Stimulated activated CD4-positive, alpha-beta T cell treated with anti-CD3 and anti-CD28 coated beads, Interleukin-4, amount 100 ng/mL, for 1 hour (primary cell): Measurements from ENCODE around the gene SKAP2.

Source experiments
- DNase-seq: peaks from one replicate; pipeline ENCODE4 v3.0.0-alpha.2; 2020

SKAP2 gene, protein sequence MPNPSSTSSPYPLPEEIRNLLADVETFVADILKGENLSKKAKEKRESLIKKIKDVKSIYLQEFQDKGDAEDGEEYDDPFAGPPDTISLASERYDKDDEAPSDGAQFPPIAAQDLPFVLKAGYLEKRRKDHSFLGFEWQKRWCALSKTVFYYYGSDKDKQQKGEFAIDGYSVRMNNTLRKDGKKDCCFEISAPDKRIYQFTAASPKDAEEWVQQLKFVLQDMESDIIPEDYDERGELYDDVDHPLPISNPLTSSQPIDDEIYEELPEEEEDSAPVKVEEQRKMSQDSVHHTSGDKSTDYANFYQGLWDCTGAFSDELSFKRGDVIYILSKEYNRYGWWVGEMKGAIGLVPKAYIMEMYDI

DNA sequence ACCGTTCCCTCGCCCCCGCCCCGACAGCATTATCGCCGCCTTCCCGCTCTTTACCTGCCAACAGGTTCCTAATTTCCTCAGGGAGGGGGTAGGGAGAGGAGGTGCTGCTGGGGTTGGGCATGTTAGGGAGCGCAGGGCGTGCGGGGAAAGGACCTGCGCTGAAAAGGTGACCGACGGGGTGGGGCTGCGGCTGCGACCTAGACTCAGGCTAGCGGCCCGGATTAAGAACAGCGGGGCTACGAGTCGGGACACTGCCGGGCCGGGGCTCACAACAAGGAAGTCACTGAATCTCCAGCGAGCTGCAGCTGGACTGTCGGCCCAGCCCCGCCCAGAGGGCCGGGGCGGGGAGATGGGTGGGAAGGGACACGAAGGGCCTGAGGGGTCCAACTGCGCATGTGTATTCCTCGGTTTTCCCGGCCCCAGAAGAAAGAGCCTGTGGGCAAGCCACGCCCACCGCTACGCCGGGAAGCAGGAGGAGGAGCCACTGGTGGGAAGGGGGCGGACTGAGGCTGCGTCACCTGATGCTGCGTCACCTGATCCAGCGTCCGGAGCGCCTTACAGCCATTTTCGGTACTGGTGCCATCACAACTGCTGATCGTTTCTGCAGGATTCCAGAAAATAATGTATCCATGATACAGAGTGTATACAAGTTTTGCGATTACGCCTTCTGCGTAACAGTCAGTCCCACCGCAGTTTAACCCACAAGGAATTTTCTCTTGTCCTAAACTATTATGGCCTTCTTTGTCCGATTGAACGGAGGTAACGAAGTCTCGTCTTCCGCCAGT, at the start of gene SKAP2:
SKAP2 (minus strand) TSS at position 282 of the 785 bp plus-strand sequence; CDS start at position 121, 161 bp downstream.
- DNase-seq: peak; percentile 77

DNA sequence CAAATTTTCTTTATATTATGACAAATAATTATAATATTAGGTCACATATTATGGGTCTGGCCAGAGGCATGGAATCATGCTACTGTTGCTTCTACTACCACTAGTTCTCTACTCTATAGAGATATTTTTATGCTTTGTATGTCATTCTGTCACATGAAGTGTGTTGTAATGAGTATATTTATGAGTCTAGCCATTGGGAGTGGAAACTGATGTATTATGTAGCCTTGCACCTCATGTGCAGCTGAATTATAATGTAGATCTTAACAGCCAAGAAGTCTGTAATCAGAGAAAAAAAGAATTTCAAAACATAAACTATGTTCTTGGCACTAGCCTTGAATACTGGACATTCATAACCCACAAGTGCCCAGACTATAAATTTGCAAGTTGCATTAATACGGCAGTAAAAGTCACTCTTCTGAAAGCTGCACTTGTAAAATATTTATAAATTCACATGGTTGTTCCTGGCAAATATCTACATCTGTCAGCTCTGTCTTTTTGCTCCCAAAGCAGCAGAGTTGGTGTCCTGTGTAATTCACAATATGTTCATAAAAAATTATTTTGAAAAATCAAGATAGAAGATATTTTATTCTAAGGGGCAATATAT, 48.6 kb upstream of the SKAP2 start:
- DNase-seq: no peak

DNA sequence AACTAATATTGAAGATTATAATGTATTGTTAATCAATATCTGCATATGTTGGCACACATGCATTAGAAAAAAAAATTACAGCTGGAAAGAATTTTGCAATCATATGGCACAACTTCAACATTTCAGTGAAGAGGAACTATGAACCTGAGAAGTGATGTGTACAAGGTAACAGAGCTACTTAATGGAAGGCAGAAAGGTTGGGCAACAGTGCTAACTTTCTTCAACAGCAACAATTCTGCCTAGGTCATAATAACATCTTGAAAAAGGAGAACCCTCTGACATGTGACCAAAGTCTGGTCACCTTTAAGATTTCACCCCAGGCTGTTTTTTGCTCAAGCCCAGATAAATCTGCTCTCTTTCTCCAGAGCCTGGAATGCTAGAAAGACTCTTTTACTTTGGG, 47.9 kb upstream of the SKAP2 start:
- DNase-seq: no peak

DNA sequence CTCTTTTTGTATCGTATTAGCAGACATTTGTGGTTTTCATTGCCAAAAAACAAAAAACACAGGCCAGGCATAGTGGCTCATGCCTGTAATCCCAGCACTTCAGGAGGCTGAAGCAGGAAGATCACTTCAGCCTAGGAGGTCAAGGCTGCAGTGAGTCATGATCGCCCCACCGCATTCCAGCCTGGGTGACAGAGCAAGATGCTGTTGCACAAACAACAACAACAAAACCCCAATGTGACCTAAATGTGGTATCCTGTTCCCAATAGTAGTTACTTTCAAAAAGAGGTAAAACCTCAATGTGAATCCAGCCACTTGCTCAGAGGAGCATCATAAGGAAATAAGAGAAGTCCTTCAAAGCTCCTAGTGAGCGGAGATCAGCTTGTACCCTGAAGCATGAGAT, 45.8 kb upstream of the SKAP2 start:
- no peak for DNase-seq

DNA sequence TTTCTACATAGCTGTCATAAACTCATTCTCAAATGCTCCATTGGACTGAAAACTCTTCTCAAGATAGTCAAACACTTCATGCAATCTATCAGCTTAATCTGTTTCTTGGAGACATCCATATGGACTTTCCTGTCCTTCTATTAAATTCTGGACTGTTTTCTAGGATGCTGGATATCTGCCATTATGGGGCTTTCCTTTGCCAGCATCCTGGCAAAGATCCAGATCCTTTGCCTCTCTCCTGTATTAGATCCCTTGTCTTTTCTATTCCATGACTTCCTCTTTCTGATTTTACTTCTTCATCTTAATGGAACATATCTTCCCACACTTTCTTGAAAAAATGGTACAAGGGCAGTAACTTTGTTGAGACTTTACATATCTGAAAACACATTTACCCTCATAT, 35.9 kb upstream of the SKAP2 start:
- no peak for DNase-seq

DNA sequence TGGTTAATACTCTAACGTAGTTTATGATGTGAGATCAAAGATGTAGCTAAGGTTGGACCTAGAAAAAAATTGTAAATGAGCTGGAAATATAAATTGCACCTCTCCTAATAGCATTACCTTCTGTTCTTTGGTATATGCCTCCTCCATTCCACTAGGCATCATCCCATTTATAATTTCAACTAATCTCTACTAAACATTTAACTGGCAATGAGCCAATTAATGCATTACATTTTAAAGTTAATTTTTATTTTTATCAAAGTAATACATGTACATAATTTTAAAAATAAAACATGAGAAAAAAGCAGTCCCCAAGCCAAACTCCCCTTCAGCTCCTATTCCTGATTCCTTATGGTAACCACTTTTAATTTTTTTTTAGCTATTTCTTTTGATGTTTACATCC, 35.1 kb upstream of the SKAP2 start:
- DNase-seq: no peak

DNA sequence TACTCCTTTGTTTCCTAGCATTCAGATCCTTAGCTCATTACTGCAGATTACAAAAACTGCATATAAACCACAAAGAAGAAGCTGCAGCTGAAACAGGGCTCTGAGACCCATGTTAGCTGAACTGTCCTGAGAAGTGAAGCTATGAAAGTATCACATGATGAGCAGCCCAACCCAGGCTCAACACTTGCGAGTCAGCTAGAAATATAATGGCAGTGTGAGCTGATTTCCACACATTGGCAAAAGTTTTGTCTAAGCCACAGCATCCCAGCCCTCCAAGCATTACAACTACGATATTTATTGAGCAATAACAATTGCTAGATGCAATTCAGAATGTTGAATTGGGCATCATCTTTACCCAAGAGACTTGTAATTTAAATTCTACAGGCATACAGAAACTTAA, 34.5 kb upstream of the SKAP2 start:
- DNase-seq: no peak

DNA sequence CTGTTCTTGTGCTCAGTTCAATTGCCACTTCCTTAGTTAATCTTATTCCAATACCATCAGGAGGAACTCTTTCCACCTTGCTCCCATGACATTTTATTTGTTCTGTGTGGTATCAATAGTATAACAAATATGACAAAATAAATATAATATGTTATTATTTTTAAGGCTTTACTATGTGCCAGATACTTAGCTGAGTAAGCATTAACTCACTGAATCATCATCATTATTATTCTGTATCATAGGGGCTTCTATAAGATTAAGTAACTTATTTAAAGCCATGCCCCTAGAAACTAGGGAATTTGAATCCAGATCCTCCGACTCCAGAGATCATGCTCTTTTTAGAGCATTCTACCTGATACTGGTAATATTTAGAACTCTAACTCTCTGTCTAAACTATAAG, 33.5 kb upstream of the SKAP2 start:
- DNase-seq: no peak

DNA sequence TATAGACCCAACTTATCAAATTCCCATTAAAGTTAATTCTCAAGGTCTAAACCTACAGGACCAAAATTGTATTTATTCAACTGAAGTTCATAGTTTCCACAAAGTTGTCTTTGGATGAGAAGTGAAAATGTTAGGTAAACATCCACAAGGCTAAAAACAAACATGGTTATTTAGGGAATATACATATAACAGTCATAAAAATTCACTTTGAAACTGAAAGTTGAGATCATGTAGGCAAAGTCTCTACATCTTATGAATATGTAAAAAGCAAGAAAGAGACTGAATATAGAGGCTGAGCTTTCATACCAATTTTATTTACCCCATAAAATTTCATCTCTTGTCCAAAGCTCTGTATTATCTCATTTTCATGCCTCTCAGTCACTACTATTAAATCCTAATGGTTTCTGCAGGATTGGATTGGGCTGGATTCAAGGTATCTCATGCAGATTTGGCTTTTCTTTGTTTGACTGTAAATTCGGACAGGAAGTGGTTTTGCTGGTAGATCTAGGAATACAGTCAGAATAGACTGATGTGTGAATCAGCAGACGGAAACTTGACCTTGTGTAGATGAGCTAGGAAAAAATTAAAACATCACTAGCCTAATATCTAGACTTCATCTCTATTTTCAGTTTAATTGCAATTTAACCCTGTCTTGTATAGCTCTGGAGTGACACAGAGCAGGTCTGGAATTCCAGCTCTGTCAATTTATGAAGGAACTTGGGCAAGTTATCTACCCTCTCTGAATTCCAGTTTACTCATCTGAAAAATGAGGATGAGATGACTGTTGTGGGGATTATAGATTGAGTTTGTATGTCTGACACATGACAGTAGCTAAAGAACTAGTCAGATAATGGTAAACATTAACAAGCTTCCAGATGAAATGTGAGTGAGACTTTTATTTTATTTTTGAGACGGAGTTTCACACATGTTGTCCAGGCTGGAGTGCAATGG, 27.3 kb upstream of the SKAP2 start:
- DNase-seq: no peak

DNA sequence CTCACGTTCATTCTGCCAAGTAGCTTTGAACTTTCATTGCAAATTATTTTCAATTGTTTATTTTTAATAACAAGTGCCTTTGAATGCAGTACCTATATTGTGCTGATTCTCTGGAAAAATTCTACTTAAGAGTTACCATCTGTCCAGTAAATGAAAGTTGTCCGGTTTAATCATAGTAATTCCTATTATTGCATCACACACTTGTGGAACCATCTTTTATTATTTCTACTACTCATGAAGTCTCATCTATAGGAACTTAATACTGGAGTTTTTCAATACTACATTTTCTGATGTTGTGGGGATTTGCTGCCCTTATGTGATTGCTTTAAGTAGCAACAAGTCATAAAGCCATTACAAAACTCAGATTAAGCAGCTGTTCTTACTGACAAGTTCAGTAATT, 16.5 kb upstream of the SKAP2 start:
- no peak for DNase-seq

DNA sequence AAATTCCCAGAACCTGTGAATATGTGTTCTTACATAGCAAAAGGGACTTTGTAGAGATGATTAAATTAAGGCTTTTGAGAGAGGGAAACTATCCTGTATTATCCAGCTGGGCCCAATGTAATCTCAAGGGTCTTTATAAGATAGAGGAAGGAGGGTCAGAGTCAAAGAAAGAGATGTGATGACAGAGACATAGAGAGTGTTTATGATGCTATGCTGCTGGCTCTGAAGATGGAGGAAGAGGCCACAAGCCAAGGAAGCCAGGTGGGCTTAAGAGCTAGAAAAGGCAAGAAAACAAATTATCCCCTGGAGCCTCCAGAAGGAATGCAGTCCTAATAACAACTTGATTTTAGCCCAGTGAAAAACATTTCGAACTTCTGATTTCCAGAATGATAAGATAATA, 15.3 kb upstream of the SKAP2 start:
- no peak for DNase-seq

DNA sequence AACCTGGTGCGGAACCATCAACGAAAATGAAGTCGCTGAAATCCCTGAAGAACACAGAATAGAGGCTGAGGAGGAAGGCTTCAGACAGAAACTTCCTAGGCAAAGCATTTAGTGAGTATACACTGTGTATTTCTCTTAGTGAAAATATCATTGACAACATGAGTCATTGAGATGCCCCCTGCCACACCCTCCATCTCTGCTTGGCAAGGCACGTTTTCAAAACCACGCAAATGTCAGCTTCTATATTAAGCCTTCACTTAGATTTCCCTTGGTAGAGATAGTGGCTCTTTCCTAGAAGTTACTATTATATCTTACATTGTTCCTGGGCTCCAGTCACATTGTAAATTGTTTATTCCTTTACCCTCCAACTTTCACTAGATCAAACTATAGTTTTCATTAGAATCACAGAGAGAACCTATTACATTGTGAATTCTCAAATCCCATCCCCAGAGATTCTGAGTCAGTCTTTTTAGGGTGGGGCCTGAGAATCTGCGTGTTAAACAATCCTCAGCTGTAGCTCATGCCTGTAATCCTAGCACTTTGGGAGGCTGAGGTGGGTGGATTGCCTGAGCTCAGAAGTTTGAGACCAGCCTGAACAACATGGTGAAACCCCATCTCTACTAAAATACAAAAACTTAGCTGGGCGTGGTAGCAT, 4.6 kb upstream of the SKAP2 start:
- DNase-seq: no peak

DNA sequence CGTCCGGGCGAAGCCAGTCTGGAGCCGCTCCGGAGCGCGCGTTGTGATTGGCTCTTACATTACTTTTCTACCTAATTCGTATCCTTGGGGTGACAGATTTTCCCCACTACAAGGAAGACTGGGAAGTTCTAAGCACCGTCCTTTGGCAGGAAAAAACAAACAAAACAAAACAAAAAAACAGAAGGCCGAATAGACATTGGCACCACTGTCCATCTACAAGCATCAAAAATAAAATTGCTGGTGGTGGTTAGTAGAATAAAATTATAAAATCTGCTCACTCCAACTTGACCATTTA, 651 bp upstream of the SKAP2 start:
- no peak for DNase-seq

DNA sequence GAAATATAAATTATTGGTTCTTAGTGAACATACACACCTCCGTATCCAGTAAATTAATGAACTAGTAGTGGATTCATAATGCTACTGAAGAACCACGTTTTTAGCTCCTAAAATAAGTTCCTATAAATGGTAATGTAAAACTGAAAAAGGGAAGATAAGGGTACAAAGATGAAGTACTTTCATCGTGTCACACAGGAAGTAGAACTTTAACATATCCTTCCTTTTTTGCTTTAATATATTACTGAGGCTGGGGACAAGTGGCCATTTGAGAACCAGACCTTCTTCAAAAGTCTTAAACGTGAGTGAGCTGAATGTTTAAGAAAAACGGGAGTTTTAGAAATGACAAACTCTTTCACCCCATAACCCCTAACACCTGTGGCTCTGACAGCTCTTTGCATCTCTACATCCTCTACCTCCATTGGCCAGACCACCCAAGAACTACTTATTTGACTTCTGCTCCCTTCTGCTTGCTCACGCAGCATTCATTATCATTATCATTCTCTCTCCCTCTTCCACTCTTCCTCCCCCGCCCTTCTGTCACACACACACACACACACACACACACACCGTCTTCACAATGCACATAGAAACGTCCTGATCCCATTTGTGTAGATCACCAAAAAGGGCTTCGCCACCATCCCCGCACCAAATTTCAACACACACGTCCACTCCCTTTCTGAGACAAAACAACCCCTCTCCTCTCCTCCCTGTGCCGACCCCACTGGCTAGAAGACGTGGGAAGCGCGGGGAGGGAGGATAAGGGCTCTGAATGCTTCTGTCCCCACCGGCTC, 677 bp downstream of the SKAP2 start:
- DNase-seq: no peak

DNA sequence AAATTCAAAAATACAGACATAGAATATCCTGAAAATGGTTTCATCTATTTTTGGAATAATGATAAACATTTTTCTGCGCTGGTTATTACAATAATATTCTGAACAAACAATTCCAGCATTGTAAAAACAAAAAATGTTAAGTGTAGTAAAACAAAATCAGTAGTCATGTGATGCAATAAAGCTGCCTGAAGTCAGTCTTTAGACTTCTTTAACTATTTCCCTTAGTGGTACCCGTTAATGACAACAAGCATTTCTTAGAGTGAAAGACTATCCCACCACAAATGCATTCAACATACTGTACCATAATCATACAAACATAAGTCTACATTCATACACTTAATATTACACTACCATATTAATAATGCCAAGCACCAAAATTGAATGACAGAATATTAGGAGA, 1.6 kb downstream of the SKAP2 start:
- DNase-seq: no peak

DNA sequence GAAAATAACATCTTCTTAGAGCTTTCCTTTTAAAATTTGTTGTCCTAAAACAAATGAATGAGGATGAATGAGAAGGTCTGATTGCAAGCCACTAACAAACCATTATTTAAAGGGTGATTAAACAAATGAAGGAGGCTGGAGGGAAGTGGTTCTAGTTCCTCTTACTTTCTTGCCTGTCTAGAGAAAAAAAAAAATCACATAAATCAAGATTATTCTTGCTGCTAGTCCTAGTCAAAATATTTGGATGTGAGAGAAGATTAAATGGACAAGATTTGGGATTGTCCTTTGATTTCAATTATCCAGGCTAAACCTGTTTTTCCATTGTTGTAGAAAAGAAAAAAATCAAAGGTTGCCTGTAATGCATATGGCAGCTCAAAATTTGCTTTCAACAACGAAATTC, 3.3 kb downstream of the SKAP2 start:
- DNase-seq: no peak

DNA sequence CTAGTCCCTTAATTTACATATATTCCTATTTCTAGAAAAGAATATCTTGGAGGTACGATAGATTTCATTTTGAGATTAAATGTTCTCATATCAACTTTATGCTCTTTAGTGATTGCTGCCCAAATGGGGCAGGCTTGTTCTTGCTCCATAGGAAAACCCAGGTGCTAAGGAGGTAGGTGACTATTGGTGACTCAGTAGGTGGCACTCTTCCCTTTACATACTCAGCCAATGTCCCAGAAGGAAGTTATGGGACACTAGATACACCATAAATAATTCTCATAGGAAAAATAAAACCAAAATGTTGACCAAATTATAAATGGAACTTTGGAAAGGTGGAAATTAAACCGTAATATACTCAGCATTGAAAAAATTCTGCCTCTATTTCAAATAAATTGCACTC, 4.0 kb downstream of the SKAP2 start:
- no peak for DNase-seq

DNA sequence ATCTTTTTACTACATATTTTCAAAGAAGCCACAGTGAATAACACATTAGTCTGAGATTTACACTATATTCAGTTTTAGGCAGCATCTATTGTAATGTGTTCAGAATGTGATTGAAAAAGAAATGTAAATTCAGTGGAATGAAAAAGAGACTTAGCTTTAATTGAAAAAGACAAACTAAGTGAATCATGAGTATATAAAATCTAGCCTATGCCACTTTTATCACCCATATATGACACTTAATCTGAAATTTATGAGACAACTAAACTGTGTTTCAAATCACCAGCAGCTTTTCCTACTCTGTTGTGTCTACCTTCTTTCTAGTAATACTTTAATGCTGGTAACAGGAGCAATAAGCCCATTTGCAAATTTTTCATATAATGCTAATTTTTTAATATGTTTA, 4.7 kb downstream of the SKAP2 start:
- DNase-seq: no peak

DNA sequence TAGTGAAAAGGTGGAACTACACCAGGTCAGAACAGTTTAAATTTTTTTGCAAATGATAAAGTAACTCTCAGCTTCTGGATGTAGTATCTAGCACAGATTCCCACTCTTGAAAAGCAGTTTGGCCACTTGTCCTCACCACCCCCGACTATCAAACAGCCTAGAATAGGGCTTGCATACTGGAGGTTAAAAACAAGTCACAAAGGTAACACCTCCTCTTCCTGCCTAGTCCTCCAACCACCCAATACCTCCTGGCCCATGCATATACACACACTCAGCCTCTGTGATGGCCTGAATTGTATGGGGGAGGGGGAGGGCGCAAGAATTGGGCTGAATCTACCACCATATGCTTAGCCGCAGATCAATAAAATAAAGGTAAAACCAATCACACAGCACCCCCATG, 5.7 kb downstream of the SKAP2 start:
- DNase-seq: no peak

DNA sequence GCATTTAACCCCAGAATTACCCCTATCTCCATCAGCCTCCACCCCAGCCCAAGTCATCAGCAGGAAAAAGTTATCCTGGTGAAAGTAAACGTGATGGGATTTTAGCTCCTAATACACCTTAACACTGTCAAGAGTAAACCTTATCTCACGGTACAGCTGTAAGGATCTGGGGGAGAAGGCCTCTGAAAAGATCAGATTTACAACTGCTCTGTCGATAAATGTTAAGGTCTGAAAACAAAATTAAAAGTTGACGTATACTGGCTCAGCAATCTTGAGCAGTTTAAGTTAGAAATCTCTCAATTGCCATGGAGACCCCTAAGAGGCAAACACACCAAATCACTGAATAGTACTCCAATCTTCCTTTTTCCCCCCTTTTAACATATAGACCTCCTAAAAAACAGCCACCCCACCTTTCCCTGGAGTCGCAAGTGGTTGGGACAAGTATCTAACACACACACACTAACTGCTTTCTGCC, 6.1 kb downstream of the SKAP2 start:
- no peak for DNase-seq

DNA sequence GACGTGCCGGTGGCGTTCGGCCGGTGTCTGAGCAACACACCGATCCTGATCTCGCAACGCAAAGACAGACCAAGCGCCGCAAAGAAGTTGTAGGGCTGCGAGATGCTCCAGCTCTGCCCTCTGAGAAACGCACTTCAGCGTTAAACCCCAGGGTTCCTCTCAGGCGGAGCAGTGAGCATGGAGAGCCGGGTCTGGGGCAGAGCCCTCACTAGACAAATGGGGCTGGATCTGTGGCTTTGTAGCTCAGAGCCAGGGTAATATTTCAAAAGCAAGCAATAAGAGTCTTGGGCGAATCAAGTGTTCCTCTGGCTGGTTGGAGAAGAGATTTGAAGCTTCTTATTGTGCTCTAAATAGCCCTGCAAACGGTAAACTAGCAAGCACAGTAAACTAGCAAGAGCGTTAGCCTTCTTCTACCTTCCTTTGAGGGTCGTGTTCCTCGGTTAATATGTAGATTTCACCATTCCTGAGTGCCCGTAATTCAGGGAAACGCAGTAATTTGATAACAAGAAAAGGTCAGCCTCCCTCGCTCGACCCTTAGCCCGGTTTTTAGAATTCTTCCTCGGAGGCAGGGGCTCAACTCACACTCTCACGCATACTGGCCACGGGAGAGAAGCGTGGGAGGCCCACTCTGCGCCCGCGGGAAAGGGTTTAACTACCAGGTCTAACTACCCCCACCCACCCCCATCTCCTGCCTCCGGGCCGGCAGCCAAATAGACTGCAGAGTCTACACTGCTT, 6.7 kb downstream of the SKAP2 start:
- DNase-seq: no peak
